Caco-2 (cell line): ENCODE measurements around the gene SF3A2. TPM values are rescaled to one million over a fixed set of nuclear protein-coding genes. Genes with fewer than 3 reads are reported as not detected.
A peak's percentile ranks its signal among the peaks of the same experiment; 100 is the strongest.

Experiments
- Bru-seq: library from RNA; stranded (reverse); fragments of 400-500 nt; gene quantifications from one replicate; lab custom pipeline; 2021; lab: Mats Ljungman, UMichigan
- BruChase-seq, 2 experiments: library from RNA; stranded (reverse); fragments of 400-500 nt; gene quantifications; one replicate each; lab custom pipeline; 2021; lab: Mats Ljungman, UMichigan
- BruUV-seq: library from RNA; stranded (reverse); fragments of 400-500 nt; replicated peaks from 2 replicates; lab custom pipeline; 2021; lab: Mats Ljungman, UMichigan
- CTCF ChIA-PET: fragments of 300-600 bp; sonication (Branson Sonifier 250); formaldehyde crosslinking; loops from one replicate; lab custom pipeline; 2022; ENCODE audit warnings: antibody characterized with exemption; lab: Charles Lee
- POLR2A ChIA-PET: fragments of 300-600 bp; sonication (Branson Sonifier 250); formaldehyde crosslinking; loops from one replicate; lab custom pipeline; 2022; ENCODE audit warnings: antibody characterized with exemption; lab: Charles Lee
- DNase-seq, 2 experiments: peaks; one replicate each; pipeline versions ENCODE4 v3.0.0 to v3.0.0-alpha.2; 2020 to 2022
- H3K27me3 ChIP-seq: replicated peaks from 2 replicates; pipeline ENCODE4 v1.6.0; 2011; ENCODE audit warnings: low read length; ENCODE audit not compliant: control insufficient read depth, insufficient read depth
- H3K36me3 ChIP-seq: 2 replicates; pipeline ENCODE4 v1.5.1; 2011; ENCODE audit warnings: low read length; ENCODE audit not compliant: control insufficient read depth, insufficient read depth
- H3K4me1 ChIP-seq: fragments of 250-450 bp; sonication (Bioruptor Pico); 2 replicates; pipeline ENCODE4 v1.5.1; 2020; ENCODE audit warnings: mild to moderate bottlenecking
- H3K4me3 ChIP-seq: 2 replicates; pipeline ENCODE4 v1.5.1; 2011; ENCODE audit warnings: low read depth, mild to moderate bottlenecking, control low read depth, low read length
- H3K9me3 ChIP-seq: fragments of 250-450 bp; sonication (Bioruptor Pico); 2 replicates; pipeline ENCODE4 v1.5.1; 2020; ENCODE audit warnings: mild to moderate bottlenecking, moderate library complexity
- H3K27ac Mint-ChIP-seq: one replicate; pipeline ENCODE4 v1.8.0; 2022; ENCODE audit warnings: mixed read lengths; ENCODE audit not compliant: unreplicated experiment
- H3K27me3 Mint-ChIP-seq: one replicate; pipeline ENCODE4 v1.8.0; 2022; ENCODE audit warnings: mixed read lengths; ENCODE audit not compliant: insufficient read depth, unreplicated experiment
- H3K36me3 Mint-ChIP-seq: one replicate; pipeline ENCODE4 v1.8.0; 2022; ENCODE audit warnings: mild to moderate bottlenecking, mixed read lengths; ENCODE audit not compliant: insufficient read depth, unreplicated experiment
- H3K4me1 Mint-ChIP-seq: one replicate; pipeline ENCODE4 v1.8.0; 2022; ENCODE audit warnings: low read depth, mixed read lengths; ENCODE audit not compliant: unreplicated experiment
- H3K4me3 Mint-ChIP-seq: one replicate; pipeline ENCODE4 v1.8.0; 2022; ENCODE audit warnings: mild to moderate bottlenecking, moderate library complexity, mixed read lengths; ENCODE audit not compliant: unreplicated experiment
- H3K9me3 Mint-ChIP-seq: one replicate; pipeline ENCODE4 v1.8.0; 2022; ENCODE audit warnings: mixed read lengths; ENCODE audit not compliant: unreplicated experiment
- CTCF ChIP-seq, 2 experiments: fragments of 200-600 bp in 1 of 2; IDR thresholded peaks; 1 replicate in 1 of 2; 2 replicates in 1 of 2; pipeline versions ENCODE4 v1.5.1 to v1.8.0; 2011 to 2022; ENCODE audit warnings: antibody characterized with exemption in 1 of 2, control low read depth in 1 of 2, inconsistent platforms in 1 of 2, low read depth in 1 of 2, low read length in 1 of 2, mild to moderate bottlenecking in 1 of 2, moderate library complexity in 1 of 2; ENCODE audit not compliant: insufficient read depth in 1 of 2, severe bottlenecking in 1 of 2, unreplicated experiment in 1 of 2
- intact Hi-C: fragments of 100-400 bp; cut with micrococcal nuclease; formaldehyde crosslinking; loops from one replicate; pipeline ENCODE4 v1.10.0; 2022; ENCODE audit not compliant: unreplicated experiment
- long read RNA-seq: library from polyadenylated mRNA; stranded (forward); transcript quantifications from one replicate; pipeline ENCODE4 v2.0.0, GENCODE V29; 2022
- total RNA-seq: library from RNA; stranded (reverse); gene quantifications from 2 replicates; pipeline ENCODE4 v1.2.3, GENCODE V29; 2022

SF3A2 gene
- 129 and 135 TPM in 2 replicates for total RNA-seq
- Bru-seq, nascent RNA, result percentile 83 among the genes with signal in this experiment
- percentile 78 among the genes with signal in this experiment for BruChase-seq, experiment 1, labeled RNA remaining after a 2-hour chase
- percentile 91 among the genes with signal in this experiment for BruChase-seq, experiment 2, labeled RNA remaining after a 6-hour chase
- long read RNA-seq, transcript SF3A2-201 (9 exons, 1,963 nt), result major isoform, 143 of 177 reads
- long read RNA-seq, partial matches to known transcripts, result 19 of 177 reads
- long read RNA-seq, other reads (novel, unspliced or antisense), result 15 of 177 reads

- BruUV-seq, result no TSS peak
- peak within 1 kb of the TSS; percentile 95 for H3K27ac Mint-ChIP-seq
- H3K4me3 Mint-ChIP-seq, result peak within 1 kb of the TSS; percentile 84
- peak; percentile 92 to 94 for TF ChIP-seq CTCF (IDR thresholded peaks at IDR 0.05; ENCODE audit: insufficient read depth in 1 of 2, low read depth in 1 of 2, low read length in 1 of 2, severe bottlenecking in 1 of 2, unreplicated experiment in 1 of 2)
- Histone ChIP-seq H3K4me1 (peaks cover 26% of the 10 kb centered on the region), H3K9me3 (no peaks in the 10 kb centered on the region), H3K27me3 (no peaks in the 10 kb centered on the region), H3K4me3 (peak within 1 kb of the TSS; percentile 65), H3K36me3 (no peaks in the 10 kb centered on the region)
- H3K9me3 Mint-ChIP-seq, result no peaks in the 10 kb centered on the region
- CTCF ChIA-PET, result interaction anchor here (0.6 to 1.0 kb wide), 7 partner anchors 24 to 217 kb away, joined by 3 to 5 read pairs (median 4); no protein-coding TSS in a partner anchor
- H3K27me3 Mint-ChIP-seq, result no peaks in the 10 kb centered on the region
- H3K4me1 Mint-ChIP-seq, result peaks cover 17% of the 10 kb centered on the region
- intact Hi-C loops, result loop anchor here (1.0 to 5.0 kb wide), 5 partner anchors 32 to 191 kb away; partner anchors contain the start of gene TIMM13
- POLR2A ChIA-PET, result interaction anchor here (0.6 to 1.0 kb wide), 2 partner anchors 67 to 92 kb away, joined by 5 to 7 read pairs; partner anchors contain the start of gene LSM7
- peak; percentile 96 to 98 for DNase-seq
- H3K36me3 Mint-ChIP-seq, result peaks cover 85% of the 10 kb centered on the region
Observed at GRCh38 chr19:2236314-2237050, at the start of gene SF3A2, which contains the start of gene PLEKHJ1. TSS of gene SF3A2 (plus strand) at chr19:2236824. CDS start at chr19:2243419, 6,595 bp downstream. TSS of gene PLEKHJ1 (minus strand) at chr19:2236329. CDS start at chr19:2236248, 81 bp downstream.

GRCh38 chr19:2187159-2187558 lies 49.5 kb upstream of the SF3A2 start:
- H3K36me3 ChIP-seq, result no peaks in the 10 kb centered on the region; the same call in none of the 2 replicates
- no peak overlapping the region for H3K27ac Mint-ChIP-seq
- POLR2A ChIA-PET, result no interaction called here

More at GRCh38 chr19:2187159-2187558, 49.5 kb upstream of the SF3A2 start:
- Mint-ChIP-seq H3K4me1 (peaks cover 12% of the 10 kb centered on the region), H3K27me3 (no peaks in the 10 kb centered on the region), H3K9me3 (no peaks in the 10 kb centered on the region), H3K36me3 (peaks cover 47% of the 10 kb centered on the region), H3K4me3 (no peak overlapping the region)
- no peak for TF ChIP-seq CTCF (IDR thresholded peaks at IDR 0.05; ENCODE audit: insufficient read depth in 1 of 2, low read depth in 1 of 2, low read length in 1 of 2, severe bottlenecking in 1 of 2, unreplicated experiment in 1 of 2)
- BruUV-seq, result no TSS peak
- intact Hi-C loops, result no loop called here
- Histone ChIP-seq H3K9me3 (no peaks in the 10 kb centered on the region), H3K4me1 (peaks cover 10% of the 10 kb centered on the region), H3K4me3 (no peak overlapping the region), H3K27me3 (no peaks in the 10 kb centered on the region)
- DNase-seq, result no peak
- CTCF ChIA-PET, result no interaction called here
